ENCODE measurements around the gene DOK4. TPM values are rescaled to one million over a fixed set of nuclear protein-coding genes. Genes with fewer than 3 reads are reported as not detected.

Gene DOK4
- total RNA-seq, 3 donors from 2014 or later (not counting 1 experiment from before 2014, with no cell fraction given): 0.75 to 2.5 (median 1.5) TPM

DNA sequence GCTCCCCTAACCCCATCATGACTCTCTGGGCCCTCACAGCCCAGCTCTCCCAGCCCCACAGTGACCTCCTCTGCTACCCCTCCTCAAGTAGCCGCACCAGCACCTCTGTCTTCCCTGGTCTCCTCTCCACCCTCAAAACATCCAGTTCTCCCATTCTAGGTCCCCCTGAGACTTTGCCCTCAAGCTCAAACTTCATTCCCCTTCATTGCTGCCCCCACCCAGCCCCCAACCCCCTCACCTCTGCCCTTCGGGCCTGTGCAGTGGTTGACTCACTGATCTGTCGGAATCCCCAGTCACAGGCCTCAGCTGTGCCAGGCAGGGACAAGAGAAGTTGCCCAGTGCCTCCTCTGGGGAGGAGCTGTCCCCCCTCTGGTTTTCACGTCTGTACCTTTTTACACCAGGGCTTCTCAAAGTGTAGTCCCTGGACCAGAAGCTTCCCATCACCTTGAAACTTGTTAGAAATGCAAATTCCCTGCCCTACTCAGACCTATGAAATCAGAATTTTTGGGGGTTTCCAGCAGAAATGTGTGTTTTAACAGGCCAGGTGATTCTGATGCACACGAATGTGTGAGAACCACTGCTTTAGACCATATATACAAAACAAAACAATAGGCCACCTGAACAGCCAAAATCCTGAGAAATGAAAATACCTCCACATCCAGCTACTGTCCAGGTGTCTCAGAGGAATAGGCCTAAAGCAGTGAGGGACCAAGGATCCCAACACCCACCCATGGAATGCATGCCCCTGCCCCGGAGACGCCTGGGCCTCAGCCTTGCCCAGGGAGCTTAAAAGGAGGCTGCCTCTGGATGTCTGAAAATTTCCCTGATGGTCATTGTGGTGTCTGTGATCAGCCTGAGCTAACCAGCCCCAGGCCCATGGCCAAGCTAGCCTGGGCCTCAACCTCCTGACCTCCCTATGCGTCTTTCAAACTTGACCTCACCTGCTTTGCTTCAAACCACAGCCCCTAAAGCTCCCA, 853 bp upstream of the DOK4 start:
- TF ChIP-seq, protein P1, sequence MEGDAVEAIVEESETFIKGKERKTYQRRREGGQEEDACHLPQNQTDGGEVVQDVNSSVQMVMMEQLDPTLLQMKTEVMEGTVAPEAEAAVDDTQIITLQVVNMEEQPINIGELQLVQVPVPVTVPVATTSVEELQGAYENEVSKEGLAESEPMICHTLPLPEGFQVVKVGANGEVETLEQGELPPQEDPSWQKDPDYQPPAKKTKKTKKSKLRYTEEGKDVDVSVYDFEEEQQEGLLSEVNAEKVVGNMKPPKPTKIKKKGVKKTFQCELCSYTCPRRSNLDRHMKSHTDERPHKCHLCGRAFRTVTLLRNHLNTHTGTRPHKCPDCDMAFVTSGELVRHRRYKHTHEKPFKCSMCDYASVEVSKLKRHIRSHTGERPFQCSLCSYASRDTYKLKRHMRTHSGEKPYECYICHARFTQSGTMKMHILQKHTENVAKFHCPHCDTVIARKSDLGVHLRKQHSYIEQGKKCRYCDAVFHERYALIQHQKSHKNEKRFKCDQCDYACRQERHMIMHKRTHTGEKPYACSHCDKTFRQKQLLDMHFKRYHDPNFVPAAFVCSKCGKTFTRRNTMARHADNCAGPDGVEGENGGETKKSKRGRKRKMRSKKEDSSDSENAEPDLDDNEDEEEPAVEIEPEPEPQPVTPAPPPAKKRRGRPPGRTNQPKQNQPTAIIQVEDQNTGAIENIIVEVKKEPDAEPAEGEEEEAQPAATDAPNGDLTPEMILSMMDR (IDR thresholded peaks at IDR 0.05): no peak
- DNase-seq (no peak), ATAC-seq (no peak)
- Mint-ChIP-seq H3K27ac (peak overlapping the region in 1 of 2 donors; percentile 79), H3K36me3 (no peaks in the 10 kb centered on the region), H3K4me1 (peaks cover 11 to 26% of the 10 kb centered on the region in 2 donors), H3K4me3 (peak overlapping the region; percentile 79), H3K9me3 (no peaks in the 10 kb centered on the region), H3K27me3 (ENCODE audit: low read depth in 2 of 2) (peaks cover 5 to 7% of the 10 kb centered on the region in 2 donors)
- intact Hi-C loops (cut with micrococcal nuclease): loop anchor here (2.0 kb wide), 1 partner anchor 50 kb away; the partner anchor contains the start of gene CCDC102A
- H3K4me1 ChIP-seq (ENCODE audit: control insufficient read depth, insufficient read depth, low read length): peaks cover 20% of the 10 kb centered on the region
- no peaks in the 10 kb centered on the region for H3K27me3 ChIP-seq (ENCODE audit: control insufficient read depth, insufficient read depth, low read length)
- 91% methylated on average over 8 of the region's 8 CpGs for WGBS (ENCODE audit: insufficient coverage)
- no peaks in the 10 kb centered on the region for H3K36me3 ChIP-seq (ENCODE audit: control insufficient read depth, insufficient read depth, low read length)
- H3K9me3 ChIP-seq (ENCODE audit: control insufficient read depth, insufficient read depth, low read length): no peaks in the 10 kb centered on the region
- H3K27ac ChIP-seq (ENCODE audit: low read length): no peak overlapping the region
- no peak overlapping the region for H3K4me3 ChIP-seq (ENCODE audit: low read length)

DNA sequence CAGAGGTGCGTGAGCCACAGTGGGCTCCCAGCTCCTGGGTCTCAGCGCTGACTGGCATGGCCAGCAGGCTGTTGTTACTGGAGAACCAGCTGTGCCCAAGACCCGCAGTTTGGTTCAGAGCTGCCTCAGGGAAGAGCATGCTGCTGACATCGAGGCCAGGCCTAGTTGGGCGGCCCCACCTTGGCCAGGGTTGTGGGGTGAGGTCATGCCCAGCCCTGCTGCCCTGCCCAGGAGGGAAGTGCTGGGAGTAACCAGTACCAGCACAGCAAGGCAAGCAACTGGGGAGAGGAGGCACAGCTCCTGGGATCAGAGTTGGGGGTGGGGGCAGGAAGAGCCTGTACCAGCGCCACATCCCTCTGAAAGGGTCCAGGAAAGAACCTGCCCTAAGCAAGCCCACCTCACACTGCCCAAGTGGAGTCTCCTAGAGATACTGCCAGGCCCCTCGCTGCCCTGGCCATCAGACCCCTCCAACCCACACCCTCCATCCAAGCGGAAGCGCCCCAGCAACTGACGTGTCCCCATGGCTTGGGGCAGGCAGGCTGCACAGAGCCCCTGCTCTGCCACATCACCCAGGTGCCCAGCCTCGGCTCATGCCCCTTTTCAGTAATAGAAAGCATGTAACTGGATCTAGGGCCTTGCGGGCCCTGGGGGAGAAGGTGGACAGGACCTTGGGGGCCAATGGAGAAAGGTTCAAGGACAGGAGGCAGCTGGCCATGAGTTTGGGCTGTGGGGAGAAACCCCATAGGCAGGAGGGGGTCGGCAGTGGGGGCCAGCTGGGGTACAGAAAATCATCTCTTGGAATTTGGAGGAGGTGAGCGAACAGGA, 990 bp downstream of the DOK4 start:
- peaks cover 0 to 3% of the 10 kb centered on the region in 2 donors for H3K27me3 Mint-ChIP-seq (ENCODE audit: low read depth in 2 of 2)
- Histone ChIP-seq H3K4me1 (ENCODE audit: control insufficient read depth, insufficient read depth, low read length) (peaks cover 20% of the 10 kb centered on the region), H3K4me3 (ENCODE audit: low read length) (peak overlapping the region; percentile 70), H3K36me3 (ENCODE audit: control insufficient read depth, insufficient read depth, low read length) (no peaks in the 10 kb centered on the region), H3K27ac (ENCODE audit: low read length) (no peak overlapping the region), H3K9me3 (ENCODE audit: control insufficient read depth, insufficient read depth, low read length) (no peaks in the 10 kb centered on the region), H3K27me3 (ENCODE audit: control insufficient read depth, insufficient read depth, low read length) (no peaks in the 10 kb centered on the region)
- H3K27ac Mint-ChIP-seq: peak overlapping the region in 1 of 2 donors; percentile 85
- no peaks in the 10 kb centered on the region for H3K9me3 Mint-ChIP-seq
- intact Hi-C loops (cut with micrococcal nuclease): no loop called here
- no peaks in the 10 kb centered on the region for H3K36me3 Mint-ChIP-seq
- ATAC-seq (no peak), DNase-seq (no peak)
- H3K4me1 Mint-ChIP-seq: peaks cover 11 to 30% of the 10 kb centered on the region in 2 donors
- peak overlapping the region; percentile 91 for H3K4me3 Mint-ChIP-seq
- TF ChIP-seq, protein P1 (IDR thresholded peaks at IDR 0.05): no peak
- 78% methylated on average over 14 of the region's 14 CpGs for WGBS (ENCODE audit: insufficient coverage)

- TF ChIP-seq, protein P1 (IDR thresholded peaks at IDR 0.05): no peak
- H3K4me3 ChIP-seq (ENCODE audit: low read length): no peak overlapping the region
- H3K4me1 Mint-ChIP-seq: peaks cover 13 to 34% of the 10 kb centered on the region in 2 donors
- WGBS (ENCODE audit: insufficient coverage): 96% methylated on average over 8 of the region's 8 CpGs
- H3K27me3 Mint-ChIP-seq (ENCODE audit: low read depth in 2 of 2): peaks cover 0 to 3% of the 10 kb centered on the region in 2 donors
- H3K4me1 ChIP-seq (ENCODE audit: control insufficient read depth, insufficient read depth, low read length): peaks cover 24% of the 10 kb centered on the region
- no peak overlapping the region for H3K27ac ChIP-seq (ENCODE audit: low read length)
- no peak overlapping the region for H3K4me3 Mint-ChIP-seq
- H3K9me3 ChIP-seq (ENCODE audit: control insufficient read depth, insufficient read depth, low read length): no peaks in the 10 kb centered on the region
- ATAC-seq (no peak), DNase-seq (no peak)
- H3K27me3 ChIP-seq (ENCODE audit: control insufficient read depth, insufficient read depth, low read length): no peaks in the 10 kb centered on the region
- peak overlapping the region in 1 of 2 donors; percentile 57 for H3K27ac Mint-ChIP-seq
- intact Hi-C loops (cut with micrococcal nuclease): no loop called here
- no peaks in the 10 kb centered on the region for H3K36me3 ChIP-seq (ENCODE audit: control insufficient read depth, insufficient read depth, low read length)
- H3K36me3 Mint-ChIP-seq: no peaks in the 10 kb centered on the region
- H3K9me3 Mint-ChIP-seq: no peaks in the 10 kb centered on the region
Observed at GRCh38 chr16:57484515-57485005, 1.7 kb downstream of the DOK4 start.

All from natural killer cell (primary cell).